GM12878 (cell line): Measurements from ENCODE around the gene NFE2L1. TPM values are rescaled to one million over a fixed set of nuclear protein-coding genes. Genes with fewer than 3 reads are reported as not detected.

Experiments used
- BHLHE40 ChIP-seq, 2 experiments: fragments of 450-650 bp in 1 of 2; IDR thresholded peaks; 2 replicates each; pipeline ENCODE4 v1.6.1; 2011 to 2017; ENCODE audit warnings: low read depth in 2 of 2, borderline replicate concordance in 1 of 2, improper control_type of control experiment in 1 of 2, low read length in 1 of 2, mild to moderate bottlenecking in 1 of 2
- MTA3 ChIP-seq: IDR thresholded peaks from 2 replicates; pipeline ENCODE4 v1.6.1; 2012; ENCODE audit warnings: low read length, inconsistent platforms, borderline replicate concordance
- MXI1 ChIP-seq: fragments of 150-350 bp; IDR thresholded peaks from 2 replicates; pipeline ENCODE4 v1.6.1; 2011; ENCODE audit warnings: low read depth, mild to moderate bottlenecking, inconsistent platforms, low read length, improper control_type of control experiment
- REST ChIP-seq: IDR thresholded peaks from 2 replicates; pipeline ENCODE4 v1.6.1; 2012; ENCODE audit warnings: mild to moderate bottlenecking, low read depth, low read length
- SIX5 ChIP-seq: IDR thresholded peaks from 2 replicates; pipeline ENCODE4 v1.6.1; 2011; ENCODE audit warnings: mild to moderate bottlenecking, low read depth, low read length, moderate library complexity; ENCODE audit not compliant: severe bottlenecking
- SMC3 ChIP-seq: IDR thresholded peaks from 2 replicates; pipeline ENCODE4 v1.6.1; 2011; ENCODE audit warnings: low read length, improper control_type of control experiment, borderline replicate concordance
- SRF ChIP-seq, 2 experiments: IDR thresholded peaks; 2 replicates each; pipeline ENCODE4 v1.6.1; 2011; ENCODE audit warnings: low read depth in 2 of 2, low read length in 2 of 2, mild to moderate bottlenecking in 1 of 2, moderate library complexity in 1 of 2
- polyA plus RNA-seq, 11 experiments: library from polyadenylated mRNA; depleted of rRNA in 4 of 11; unstranded in 6 of 11; stranded (reverse) in 5 of 11; fragments of >200 nt; fragmentation: Nextera tagmentation in 4 of 11; fragmentation: Illumina TruSeq in 1 of 11; extraction: Ambion mirVana in 4 of 11; extraction: Trizol in 1 of 11; gene quantifications; 1 replicate in 1 of 11; 2 replicates in 10 of 11; pipeline versions ENCODE4 v1.2.1 to v1.2.3, GENCODE V29; 2011 to 2016; ENCODE audit warnings: inconsistent platforms in 2 of 11, missing spikeins in 2 of 11, low read depth in 1 of 11
- total RNA-seq, 4 experiments: library from RNA; depleted of rRNA in 3 of 4; stranded (reverse); fragments of >200 nt in 3 of 4; fragmentation: Illumina TruSeq in 1 of 4; extraction: Trizol in 1 of 4; gene quantifications; 2 replicates each; pipeline versions ENCODE4 v1.2.1 to v1.2.3, GENCODE V29; 2013 to 2021
- TF ChIP-seq, protein P1 (sequence below): fragments of 450-650 bp; IDR thresholded peaks from 2 replicates; pipeline ENCODE4 v1.6.1; 2016; ENCODE audit warnings: mild to moderate bottlenecking
- TF ChIP-seq, protein P2 (sequence below): fragments of 450-650 bp; formaldehyde crosslinking; IDR thresholded peaks from 2 replicates; pipeline ENCODE4 v1.5.0; 2022; ENCODE audit warnings: mild to moderate bottlenecking, missing genetic modification characterization

NFE2L1 gene
- total and polyA plus RNA-seq, 10 of the 15 experiments (the other 5 are each of a cell fraction or from before 2014, with no cell fraction given), result 3.8 to 104 (median 26.4) TPM

- no peak for TF ChIP-seq REST
- TF ChIP-seq MTA3, result no peak
- TF ChIP-seq SMC3, result peak; percentile 30; the same call in 1 of the 2 replicates
- TF ChIP-seq BHLHE40 (IDR thresholded peaks at IDR 0.05; ENCODE audit: borderline replicate concordance in 1 of 2, low read depth in 2 of 2, low read length in 1 of 2), result 0 out of 4 replicates have a peak, but pooled peaks of 1 of the 2 experiments have one; percentile 5
- TF ChIP-seq MXI1, result no peak
- no peak for TF ChIP-seq SRF (IDR thresholded peaks at IDR 0.05; ENCODE audit: low read depth in 2 of 2, low read length in 2 of 2)
- TF ChIP-seq, protein P1, sequence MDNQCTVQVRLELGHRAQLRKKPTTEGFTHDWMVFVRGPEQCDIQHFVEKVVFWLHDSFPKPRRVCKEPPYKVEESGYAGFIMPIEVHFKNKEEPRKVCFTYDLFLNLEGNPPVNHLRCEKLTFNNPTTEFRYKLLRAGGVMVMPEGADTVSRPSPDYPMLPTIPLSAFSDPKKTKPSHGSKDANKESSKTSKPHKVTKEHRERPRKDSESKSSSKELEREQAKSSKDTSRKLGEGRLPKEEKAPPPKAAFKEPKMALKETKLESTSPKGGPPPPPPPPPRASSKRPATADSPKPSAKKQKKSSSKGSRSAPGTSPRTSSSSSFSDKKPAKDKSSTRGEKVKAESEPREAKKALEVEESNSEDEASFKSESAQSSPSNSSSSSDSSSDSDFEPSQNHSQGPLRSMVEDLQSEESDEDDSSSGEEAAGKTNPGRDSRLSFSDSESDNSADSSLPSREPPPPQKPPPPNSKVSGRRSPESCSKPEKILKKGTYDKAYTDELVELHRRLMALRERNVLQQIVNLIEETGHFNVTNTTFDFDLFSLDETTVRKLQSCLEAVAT, result peak; percentile 47; the same call in 1 of the 2 replicates
- no peak for TF ChIP-seq SIX5
- TF ChIP-seq, protein P2, sequence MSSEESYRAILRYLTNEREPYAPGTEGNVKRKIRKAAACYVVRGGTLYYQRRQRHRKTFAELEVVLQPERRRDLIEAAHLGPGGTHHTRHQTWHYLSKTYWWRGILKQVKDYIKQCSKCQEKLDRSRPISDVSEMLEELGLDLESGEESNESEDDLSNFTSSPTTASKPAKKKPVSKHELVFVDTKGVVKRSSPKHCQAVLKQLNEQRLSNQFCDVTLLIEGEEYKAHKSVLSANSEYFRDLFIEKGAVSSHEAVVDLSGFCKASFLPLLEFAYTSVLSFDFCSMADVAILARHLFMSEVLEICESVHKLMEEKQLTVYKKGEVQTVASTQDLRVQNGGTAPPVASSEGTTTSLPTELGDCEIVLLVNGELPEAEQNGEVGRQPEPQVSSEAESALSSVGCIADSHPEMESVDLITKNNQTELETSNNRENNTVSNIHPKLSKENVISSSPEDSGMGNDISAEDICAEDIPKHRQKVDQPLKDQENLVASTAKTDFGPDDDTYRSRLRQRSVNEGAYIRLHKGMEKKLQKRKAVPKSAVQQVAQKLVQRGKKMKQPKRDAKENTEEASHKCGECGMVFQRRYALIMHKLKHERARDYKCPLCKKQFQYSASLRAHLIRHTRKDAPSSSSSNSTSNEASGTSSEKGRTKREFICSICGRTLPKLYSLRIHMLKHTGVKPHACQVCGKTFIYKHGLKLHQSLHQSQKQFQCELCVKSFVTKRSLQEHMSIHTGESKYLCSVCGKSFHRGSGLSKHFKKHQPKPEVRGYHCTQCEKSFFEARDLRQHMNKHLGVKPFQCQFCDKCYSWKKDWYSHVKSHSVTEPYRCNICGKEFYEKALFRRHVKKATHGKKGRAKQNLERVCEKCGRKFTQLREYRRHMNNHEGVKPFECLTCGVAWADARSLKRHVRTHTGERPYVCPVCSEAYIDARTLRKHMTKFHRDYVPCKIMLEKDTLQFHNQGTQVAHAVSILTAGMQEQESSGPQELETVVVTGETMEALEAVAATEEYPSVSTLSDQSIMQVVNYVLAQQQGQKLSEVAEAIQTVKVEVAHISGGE (CRISPR knock-in tag), result no peak
- TF ChIP-seq, all 136 proteins: peak for 18
Measured at GRCh38 chr17:48037036-48037837, 10.9 kb upstream of the NFE2L1 start, which contains the start of gene COPZ2 (continued).
